Measurements from ENCODE around the gene CCDC186.

DNA sequence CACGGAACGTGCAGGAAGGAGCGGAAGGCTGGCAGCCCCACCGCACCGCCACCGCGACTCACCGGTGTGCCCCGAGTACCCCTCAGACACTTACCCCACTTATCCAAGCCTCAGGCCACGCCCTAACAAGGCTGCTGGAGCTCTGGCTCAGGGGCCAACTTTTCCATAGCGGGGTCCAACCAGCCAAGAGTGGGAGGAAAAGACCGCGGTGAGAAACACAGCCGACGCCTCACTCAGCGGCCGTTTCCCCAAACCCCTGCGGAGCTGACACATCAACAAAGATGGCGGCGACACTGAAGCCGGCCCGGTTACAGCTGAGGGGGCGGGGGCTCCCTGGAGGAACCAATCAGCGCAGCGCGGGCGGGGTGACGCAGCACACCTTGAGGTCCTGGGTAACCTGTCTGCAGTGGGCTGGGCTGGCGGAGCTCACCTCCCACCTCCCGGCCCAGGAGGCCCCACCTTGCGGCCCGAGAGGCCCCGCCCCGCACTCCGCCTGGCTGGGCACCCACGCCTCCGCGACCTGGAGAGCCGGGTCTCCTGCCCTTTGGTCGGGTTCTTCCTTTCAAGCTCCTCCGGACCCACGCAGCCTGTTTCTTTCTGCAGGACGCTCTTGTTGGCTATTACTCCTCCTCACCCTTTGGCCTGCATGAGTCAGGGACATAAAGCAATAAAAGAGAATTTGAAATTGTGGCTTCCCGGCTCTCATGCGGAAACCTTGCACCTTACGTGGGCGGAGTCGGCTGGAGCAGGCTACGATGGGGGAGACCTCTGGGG lies at the start of gene CCDC186:
- TF ChIP-seq, protein P1, sequence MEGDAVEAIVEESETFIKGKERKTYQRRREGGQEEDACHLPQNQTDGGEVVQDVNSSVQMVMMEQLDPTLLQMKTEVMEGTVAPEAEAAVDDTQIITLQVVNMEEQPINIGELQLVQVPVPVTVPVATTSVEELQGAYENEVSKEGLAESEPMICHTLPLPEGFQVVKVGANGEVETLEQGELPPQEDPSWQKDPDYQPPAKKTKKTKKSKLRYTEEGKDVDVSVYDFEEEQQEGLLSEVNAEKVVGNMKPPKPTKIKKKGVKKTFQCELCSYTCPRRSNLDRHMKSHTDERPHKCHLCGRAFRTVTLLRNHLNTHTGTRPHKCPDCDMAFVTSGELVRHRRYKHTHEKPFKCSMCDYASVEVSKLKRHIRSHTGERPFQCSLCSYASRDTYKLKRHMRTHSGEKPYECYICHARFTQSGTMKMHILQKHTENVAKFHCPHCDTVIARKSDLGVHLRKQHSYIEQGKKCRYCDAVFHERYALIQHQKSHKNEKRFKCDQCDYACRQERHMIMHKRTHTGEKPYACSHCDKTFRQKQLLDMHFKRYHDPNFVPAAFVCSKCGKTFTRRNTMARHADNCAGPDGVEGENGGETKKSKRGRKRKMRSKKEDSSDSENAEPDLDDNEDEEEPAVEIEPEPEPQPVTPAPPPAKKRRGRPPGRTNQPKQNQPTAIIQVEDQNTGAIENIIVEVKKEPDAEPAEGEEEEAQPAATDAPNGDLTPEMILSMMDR (IDR thresholded peaks at IDR 0.05), result no peak
- TF ChIP-seq RXRA (IDR thresholded peaks at IDR 0.05; ENCODE audit: borderline replicate concordance, low read depth), result no peak
- peak; percentile 90 for TF ChIP-seq POLR2AphosphoS5 (IDR thresholded peaks at IDR 0.05; ENCODE audit: low read depth, low read length)
- TF ChIP-seq, protein P2, sequence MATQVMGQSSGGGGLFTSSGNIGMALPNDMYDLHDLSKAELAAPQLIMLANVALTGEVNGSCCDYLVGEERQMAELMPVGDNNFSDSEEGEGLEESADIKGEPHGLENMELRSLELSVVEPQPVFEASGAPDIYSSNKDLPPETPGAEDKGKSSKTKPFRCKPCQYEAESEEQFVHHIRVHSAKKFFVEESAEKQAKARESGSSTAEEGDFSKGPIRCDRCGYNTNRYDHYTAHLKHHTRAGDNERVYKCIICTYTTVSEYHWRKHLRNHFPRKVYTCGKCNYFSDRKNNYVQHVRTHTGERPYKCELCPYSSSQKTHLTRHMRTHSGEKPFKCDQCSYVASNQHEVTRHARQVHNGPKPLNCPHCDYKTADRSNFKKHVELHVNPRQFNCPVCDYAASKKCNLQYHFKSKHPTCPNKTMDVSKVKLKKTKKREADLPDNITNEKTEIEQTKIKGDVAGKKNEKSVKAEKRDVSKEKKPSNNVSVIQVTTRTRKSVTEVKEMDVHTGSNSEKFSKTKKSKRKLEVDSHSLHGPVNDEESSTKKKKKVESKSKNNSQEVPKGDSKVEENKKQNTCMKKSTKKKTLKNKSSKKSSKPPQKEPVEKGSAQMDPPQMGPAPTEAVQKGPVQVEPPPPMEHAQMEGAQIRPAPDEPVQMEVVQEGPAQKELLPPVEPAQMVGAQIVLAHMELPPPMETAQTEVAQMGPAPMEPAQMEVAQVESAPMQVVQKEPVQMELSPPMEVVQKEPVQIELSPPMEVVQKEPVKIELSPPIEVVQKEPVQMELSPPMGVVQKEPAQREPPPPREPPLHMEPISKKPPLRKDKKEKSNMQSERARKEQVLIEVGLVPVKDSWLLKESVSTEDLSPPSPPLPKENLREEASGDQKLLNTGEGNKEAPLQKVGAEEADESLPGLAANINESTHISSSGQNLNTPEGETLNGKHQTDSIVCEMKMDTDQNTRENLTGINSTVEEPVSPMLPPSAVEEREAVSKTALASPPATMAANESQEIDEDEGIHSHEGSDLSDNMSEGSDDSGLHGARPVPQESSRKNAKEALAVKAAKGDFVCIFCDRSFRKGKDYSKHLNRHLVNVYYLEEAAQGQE (IDR thresholded peaks at IDR 0.05; ENCODE audit: low read depth, low read length), result no peak
- TF ChIP-seq ELF1 (IDR thresholded peaks at IDR 0.05), result no peak
- no peak for TF ChIP-seq RAD21 (IDR thresholded peaks at IDR 0.05; ENCODE audit: low read length)
- no peak for TF ChIP-seq SMC3 (IDR thresholded peaks at IDR 0.05; ENCODE audit: low read depth, low read length)
- TF ChIP-seq NRF1 (IDR thresholded peaks at IDR 0.05; ENCODE audit: low read depth, low read length), result 0 out of 2 replicates have a peak, but pooled peaks have one; percentile 24
